HG03521 (cell line): Measurements from ENCODE around the gene DENND1C.

Experiments used
- ATAC-seq: cut with Tn5 transposase; IDR thresholded peaks from one replicate; pipeline ENCODE4 v1.9.1; 2021; ENCODE audit warnings: mild to moderate bottlenecking, moderate library complexity; ENCODE audit not compliant: unreplicated experiment

The DENND1C gene, protein sequence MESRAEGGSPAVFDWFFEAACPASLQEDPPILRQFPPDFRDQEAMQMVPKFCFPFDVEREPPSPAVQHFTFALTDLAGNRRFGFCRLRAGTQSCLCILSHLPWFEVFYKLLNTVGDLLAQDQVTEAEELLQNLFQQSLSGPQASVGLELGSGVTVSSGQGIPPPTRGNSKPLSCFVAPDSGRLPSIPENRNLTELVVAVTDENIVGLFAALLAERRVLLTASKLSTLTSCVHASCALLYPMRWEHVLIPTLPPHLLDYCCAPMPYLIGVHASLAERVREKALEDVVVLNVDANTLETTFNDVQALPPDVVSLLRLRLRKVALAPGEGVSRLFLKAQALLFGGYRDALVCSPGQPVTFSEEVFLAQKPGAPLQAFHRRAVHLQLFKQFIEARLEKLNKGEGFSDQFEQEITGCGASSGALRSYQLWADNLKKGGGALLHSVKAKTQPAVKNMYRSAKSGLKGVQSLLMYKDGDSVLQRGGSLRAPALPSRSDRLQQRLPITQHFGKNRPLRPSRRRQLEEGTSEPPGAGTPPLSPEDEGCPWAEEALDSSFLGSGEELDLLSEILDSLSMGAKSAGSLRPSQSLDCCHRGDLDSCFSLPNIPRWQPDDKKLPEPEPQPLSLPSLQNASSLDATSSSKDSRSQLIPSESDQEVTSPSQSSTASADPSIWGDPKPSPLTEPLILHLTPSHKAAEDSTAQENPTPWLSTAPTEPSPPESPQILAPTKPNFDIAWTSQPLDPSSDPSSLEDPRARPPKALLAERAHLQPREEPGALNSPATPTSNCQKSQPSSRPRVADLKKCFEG

DNA sequence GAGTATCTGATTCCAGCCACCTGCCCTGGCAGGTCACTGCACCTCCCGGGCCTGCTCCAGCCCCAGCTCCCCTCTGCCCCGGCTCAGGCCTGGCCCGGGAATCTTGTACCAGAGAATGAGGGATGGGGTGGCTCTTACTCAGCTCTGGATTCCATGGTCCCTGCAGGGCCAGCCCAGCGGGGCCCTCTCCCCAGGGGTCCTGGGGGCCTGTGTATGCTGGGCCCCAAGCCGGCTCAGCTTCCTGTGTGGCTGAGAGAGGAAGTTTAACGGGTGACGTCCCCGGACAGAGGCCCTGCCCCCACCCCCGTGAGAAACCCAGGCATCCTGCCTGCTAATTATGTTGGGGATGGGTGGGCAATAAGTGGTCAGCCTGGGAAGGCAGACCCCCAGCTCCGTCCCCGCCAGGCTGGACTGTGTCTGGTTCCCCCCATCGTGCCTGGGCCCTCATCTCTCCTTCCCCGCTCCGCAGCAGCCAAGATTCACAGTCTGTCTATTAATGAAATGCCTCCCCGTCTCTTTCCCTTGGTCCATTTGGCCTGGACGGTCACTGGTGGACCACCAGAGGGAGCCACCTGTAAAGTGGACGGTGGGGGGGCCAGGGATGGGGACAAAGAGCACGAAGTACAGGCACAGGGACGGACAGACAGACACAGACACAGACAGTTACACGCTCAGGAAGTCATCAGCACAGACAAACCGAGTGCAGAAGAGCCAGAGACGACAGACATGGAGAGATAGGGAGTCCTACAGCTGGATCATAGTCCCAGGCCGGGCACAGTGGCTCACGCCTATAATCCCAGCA lies at the start of gene DENND1C:
DENND1C (minus strand) TSS at position 247 of the 802 bp plus-strand sequence; CDS start at position 155, 92 bp downstream.
- ATAC-seq = peak; percentile 57

- ATAC-seq = peak; percentile 38
These were observed 49.0 kb upstream of the DENND1C start, which contains the start of gene TNFSF9 for GRCh38 chr19:6530386-6531162. Gene TNFSF9 (plus strand): TSS chr19:6531026. CDS start chr19:6531037, 11 bp downstream.

- ATAC-seq = no peak
These were observed 48.4 kb upstream of the DENND1C start for GRCh38 chr19:6529937-6530385.

DNA sequence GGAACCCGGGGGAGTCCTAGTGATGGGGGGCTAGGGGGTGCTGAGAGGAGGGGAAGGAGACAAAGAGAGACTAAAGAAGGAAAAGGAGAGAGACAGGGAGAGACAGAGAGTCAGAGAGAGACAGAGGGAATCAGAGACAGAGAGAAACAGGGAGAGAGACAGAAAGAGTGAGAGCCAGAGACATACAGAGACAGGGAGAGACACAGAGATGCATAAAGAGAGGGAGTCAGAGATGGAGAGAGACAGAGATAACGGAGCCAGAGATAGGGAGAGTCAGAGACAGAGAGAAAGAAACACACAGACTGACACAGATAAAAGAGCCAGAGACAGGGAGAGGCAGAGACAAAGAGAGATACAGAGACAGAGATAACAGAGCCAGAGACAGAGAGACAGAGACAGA lies 47.8 kb upstream of the DENND1C start:
- no peak for ATAC-seq

DNA sequence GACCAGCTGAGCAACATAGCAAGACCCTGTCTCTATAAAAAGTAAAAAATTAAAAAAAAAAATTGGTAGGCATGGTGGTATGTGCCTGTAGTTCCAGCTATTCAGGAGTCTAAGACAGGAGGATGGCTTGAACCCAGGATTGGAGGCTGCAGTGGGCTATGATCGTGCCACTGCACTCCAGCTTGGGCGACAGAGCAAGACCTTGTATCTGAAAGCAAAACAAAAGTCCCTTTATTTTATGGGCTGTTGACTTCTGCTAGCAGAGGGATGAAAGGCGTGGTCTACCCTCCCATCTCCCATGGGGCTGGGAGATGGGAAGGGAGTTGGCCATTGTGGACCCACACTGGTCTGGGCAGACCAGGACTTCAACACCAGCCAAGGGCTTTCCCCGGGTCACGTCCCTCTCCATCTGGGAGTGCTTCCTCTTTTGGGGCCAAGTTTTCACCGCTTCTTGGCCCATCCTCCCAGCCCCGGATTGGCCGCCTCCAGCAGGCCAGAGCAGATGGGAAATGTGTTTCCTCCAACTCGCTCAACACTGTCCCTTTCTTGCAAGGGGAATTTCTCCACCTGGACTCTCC lies 47.0 kb upstream of the DENND1C start:
- ATAC-seq = no peak

DNA sequence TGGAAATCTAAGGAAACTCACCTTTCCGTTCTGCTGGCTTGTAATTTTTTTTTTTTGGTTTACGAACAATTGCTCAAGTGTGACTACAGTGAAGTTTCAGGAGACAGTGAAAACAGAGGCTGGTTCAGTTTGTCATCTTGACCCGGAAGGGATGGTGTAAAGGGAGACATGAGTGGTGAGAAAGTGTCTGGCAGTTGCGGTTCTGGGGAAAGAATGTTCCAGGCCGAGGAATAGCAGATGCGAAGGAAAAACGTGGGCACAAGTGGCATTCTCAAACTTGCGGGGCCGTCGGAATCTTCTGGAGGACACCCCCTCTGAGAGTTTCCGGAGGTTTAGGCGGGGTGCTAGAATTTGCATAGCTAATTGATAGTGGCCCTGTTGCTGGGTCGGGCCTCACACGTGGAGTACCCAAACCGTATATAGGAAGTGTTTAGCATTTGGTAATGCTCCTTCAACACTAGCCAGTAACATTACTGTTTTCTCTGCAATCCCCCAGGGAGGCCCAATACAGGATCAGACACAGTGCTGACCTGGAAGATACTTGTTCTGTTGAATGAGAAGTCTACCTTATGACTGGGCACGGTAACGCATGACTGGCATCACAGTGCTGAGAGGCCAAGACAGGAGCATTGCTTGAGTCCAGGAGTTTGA lies 46.4 kb upstream of the DENND1C start:
- ATAC-seq = peak; percentile 33

DNA sequence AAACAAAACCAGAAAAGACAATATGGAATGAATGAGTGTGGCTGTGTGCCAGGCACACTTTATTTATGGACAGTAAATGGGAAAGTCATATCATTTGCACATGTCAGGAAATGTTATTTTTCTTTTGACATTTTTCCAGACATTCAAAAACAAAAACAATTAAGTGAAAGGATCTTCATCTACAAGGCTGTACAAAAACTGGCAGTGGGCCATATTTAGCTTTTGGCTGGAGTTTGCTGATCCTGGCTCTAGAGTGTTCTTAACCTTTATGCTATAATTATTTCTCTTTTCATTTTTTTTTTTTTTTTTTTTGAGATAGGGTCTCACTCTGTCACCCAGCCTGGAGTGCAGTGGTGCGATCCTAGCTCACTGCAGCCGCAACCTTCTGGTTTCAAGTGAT lies 42.7 kb upstream of the DENND1C start:
- ATAC-seq = no peak

GRCh38 chr19:6522712-6523111 lies 41.1 kb upstream of the DENND1C start:
- no peak for ATAC-seq

- peak; percentile 52 for ATAC-seq
These were observed 40.4 kb upstream of the DENND1C start for GRCh38 chr19:6521718-6522646.

- no peak for ATAC-seq
These were observed 37.7 kb upstream of the DENND1C start for GRCh38 chr19:6519289-6519688.

DNA sequence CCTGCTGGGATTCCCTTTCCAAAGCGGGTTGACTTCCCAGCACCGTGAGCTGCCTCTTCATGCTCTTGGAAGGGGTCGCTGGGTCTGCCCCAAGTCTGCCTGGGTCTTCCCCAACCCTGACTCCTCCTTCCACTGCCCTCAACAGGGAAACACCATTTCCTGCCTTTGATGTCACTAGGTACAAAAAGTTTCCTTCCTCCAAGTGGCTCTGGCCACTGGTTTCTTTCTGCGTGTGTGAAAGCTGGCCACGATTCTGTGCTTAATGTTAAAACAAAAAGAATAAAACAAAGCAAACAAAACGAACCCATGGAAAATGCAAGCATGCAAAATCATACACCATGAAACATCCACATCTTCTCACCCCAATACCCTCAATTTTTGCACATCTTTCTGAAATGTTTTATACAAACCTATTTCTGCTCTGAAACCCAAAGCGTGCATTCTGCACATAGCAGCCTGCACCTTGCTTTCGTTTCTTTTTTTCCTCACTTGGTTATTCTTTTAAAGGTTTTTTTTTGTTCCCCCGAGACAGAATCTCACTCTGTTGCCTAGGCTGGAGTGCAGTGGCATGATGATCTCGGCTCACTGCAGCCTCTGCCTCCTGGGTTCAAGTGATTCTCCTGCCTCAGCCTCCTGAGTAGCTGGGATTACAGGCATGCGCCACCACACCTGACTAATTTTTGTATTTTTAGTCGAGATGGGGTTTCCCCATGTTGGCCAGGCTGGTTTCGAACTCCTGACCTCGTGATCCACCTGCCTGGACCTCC lies 36.7 kb upstream of the DENND1C start:
- ATAC-seq = no peak

- peak; percentile 41 for ATAC-seq
These were observed 35.2 kb upstream of the DENND1C start for GRCh38 chr19:6516659-6517291.

DNA sequence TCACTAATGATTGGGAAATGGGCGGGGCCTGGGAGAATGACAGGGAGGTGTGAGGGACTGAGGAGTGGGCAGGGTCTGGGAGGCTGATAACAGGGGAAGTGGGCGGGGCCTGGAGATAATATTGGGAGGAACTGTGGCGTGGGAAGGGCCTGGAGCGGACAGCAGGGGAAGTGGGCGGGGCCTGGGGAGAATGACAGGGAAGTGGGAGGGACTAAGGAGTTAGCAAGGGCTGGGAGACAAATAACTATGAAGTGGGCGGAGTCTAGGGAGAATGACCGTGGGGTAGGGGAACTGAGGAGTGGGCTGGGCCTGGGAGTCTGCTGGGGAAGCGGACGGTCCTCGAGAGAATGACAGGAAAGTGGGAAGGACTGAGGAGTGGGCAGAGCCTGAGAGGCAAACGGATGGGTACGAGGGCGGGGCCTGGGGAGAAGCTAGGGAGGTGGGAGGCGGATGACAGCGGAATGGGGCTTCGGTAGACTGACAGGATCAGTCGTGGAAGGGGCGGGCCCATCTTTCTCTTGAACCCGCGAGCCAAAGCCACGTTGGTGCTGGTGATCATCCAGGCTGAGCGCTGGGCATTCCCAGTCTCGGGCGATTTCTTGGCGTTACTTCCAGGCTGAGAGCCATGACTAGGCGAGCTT lies 34.6 kb upstream of the DENND1C start:
- ATAC-seq = peak; percentile 49

- ATAC-seq = no peak
These were observed 33.4 kb upstream of the DENND1C start for GRCh38 chr19:6514926-6515544.

- ATAC-seq = no peak
These were observed 32.5 kb upstream of the DENND1C start for GRCh38 chr19:6514089-6514488.

DNA sequence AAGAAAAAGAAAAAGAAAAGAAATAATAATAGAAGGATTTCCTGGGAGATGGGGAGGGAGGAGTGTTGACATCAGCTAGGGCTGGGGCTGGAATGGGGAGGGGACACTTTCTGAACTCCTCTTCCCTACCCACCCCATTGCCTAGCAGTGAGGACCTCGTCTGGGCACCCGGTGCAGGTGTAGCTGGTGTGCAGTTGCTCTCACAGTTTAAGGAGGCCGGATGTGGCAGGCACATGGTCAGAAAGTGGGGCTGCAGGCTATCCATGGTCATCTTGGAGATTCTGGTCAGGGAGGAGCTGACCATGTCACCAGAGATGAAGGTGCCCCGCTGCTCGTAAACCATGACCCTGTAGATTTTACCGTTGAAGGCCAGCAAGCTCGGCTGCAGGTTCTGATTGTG lies 29.0 kb upstream of the DENND1C start:
- no peak for ATAC-seq
